A673 (cell line): ENCODE data around the gene VAV1.

Experiments used
- EZH2 ChIP-seq: fragments of 200-600 bp; sonication (generic); IDR thresholded peaks from 2 replicates; pipeline ENCODE4 v1.6.1; 2017; ENCODE audit warnings: borderline replicate concordance, low read depth, mild to moderate bottlenecking, mixed read lengths, antibody characterized with exemption, low read length; ENCODE audit not compliant: poor library complexity, severe bottlenecking
- TF ChIP-seq, protein P1 (sequence below): fragments of 300-800, 200-600 bp; sonication (generic); conservative IDR thresholded peaks from 2 replicates; pipeline ENCODE4 v1.5.1; 2017; ENCODE audit warnings: low read depth, mild to moderate bottlenecking, antibody characterized with exemption, low read length, moderate library complexity, mixed read lengths

DNA sequence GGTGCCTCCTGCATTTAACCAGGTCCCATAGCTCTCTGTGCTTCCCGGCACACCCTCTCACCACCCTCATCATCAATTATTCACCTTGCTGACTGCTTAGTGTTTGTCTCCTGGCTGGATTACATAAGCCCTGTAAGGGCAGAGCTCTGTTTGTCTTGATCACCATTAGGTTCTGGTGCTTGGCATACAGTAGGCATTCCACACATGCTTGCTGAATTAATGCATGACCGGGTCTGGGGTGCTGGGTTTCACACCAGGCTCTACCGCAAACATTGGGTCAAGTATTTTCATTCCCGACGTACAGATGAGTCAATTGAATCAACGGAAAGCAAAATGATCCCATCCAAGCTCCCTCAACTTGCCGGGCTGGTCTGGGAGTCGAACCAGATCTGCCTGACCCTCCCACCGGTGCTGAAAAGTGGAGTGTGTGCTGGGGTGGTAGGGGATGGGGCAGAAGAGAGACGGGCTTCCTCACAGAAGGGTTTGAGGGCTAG, 28.5 kb downstream of the VAV1 start:
- TF ChIP-seq, protein P1, sequence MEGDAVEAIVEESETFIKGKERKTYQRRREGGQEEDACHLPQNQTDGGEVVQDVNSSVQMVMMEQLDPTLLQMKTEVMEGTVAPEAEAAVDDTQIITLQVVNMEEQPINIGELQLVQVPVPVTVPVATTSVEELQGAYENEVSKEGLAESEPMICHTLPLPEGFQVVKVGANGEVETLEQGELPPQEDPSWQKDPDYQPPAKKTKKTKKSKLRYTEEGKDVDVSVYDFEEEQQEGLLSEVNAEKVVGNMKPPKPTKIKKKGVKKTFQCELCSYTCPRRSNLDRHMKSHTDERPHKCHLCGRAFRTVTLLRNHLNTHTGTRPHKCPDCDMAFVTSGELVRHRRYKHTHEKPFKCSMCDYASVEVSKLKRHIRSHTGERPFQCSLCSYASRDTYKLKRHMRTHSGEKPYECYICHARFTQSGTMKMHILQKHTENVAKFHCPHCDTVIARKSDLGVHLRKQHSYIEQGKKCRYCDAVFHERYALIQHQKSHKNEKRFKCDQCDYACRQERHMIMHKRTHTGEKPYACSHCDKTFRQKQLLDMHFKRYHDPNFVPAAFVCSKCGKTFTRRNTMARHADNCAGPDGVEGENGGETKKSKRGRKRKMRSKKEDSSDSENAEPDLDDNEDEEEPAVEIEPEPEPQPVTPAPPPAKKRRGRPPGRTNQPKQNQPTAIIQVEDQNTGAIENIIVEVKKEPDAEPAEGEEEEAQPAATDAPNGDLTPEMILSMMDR = no peak
- TF ChIP-seq EZH2 = no peak
